K562 (cell line): ENCODE results near the gene ZNF438. TPM values are rescaled to one million over a fixed set of nuclear protein-coding genes. Genes with fewer than 3 reads are reported as not detected.

Experiments
- ATAC-seq: fragments of 200-7000 bp; cut with Tn5 transposase; 3 replicates; pipeline ENCODE4 v1.9.1; 2020; ENCODE audit warnings: moderate library complexity
- BruUV-seq: library from RNA; stranded (reverse); fragments of 400-500 nt; replicated peaks from 2 replicates; lab custom pipeline; 2021; lab: Mats Ljungman, UMichigan
- CTCF ChIA-PET: fragments of 300-600 bp; formaldehyde crosslinking; extraction: SDS; loops from one replicate; lab custom pipeline; 2021; ENCODE audit warnings: low intra/inter-chr PET ratio; lab: Yijun Ruan, JAX
- POLR2A ChIA-PET: fragments of 300-600, 350-650 bp; sonication (Branson Sonifier 250); formaldehyde crosslinking; extraction: SDS; loops from one replicate; lab custom pipeline; 2021; ENCODE audit warnings: antibody characterized with exemption, inconsistent platforms; lab: Yijun Ruan, JAX
- DNase-seq, 4 experiments: peaks; one replicate each; pipeline versions ENCODE4 v3.0.0 to v3.0.0-alpha.2; 2011 to 2018; ENCODE audit warnings: low spot score in 3 of 4, mixed read lengths in 3 of 4; ENCODE audit errors: extremely low read depth in 1 of 4
- FAIRE-seq: peaks from 2 replicates; lab custom pipeline; 2011; peaks lifted over from hg19 to GRCh38; lab: Jason Lieb, UNC
- H2AFZ ChIP-seq: 2 replicates; pipeline ENCODE4 v1.6.0; 2011; ENCODE audit warnings: low read depth, low read length, control low read depth, inconsistent platforms
- H3K27ac ChIP-seq: fragments of 200-600 bp; 3 replicates; pipeline ENCODE4 v1.8.0; 2011; ENCODE audit warnings: low read depth, mild to moderate bottlenecking, control low read depth, inconsistent platforms, low read length, moderate library complexity, mixed read lengths; ENCODE audit errors: extremely low read depth
- H3K27me3 ChIP-seq, 2 experiments: fragments of 300-600 bp in 1 of 2; 2 replicates in 1 of 2; 3 replicates in 1 of 2; pipeline versions ENCODE4 v1.6.0 to v1.8.0; 2011; ENCODE audit warnings: inconsistent platforms in 2 of 2, low read length in 2 of 2, mild to moderate bottlenecking in 1 of 2, mixed read lengths in 1 of 2, moderate library complexity in 1 of 2; ENCODE audit not compliant: control insufficient read depth in 2 of 2, insufficient read depth in 2 of 2
- H3K36me3 ChIP-seq: fragments of 300-600 bp; 3 replicates; pipeline ENCODE4 v1.8.0; 2011; ENCODE audit warnings: mild to moderate bottlenecking, low read length, inconsistent platforms; ENCODE audit not compliant: control insufficient read depth, insufficient read depth
- H3K4me1 ChIP-seq, 2 experiments: fragments of 200-600 bp in 1 of 2; replicated peaks in 1 of 2; 2 replicates in 1 of 2; 3 replicates in 1 of 2; pipeline versions ENCODE4 v1.5.1 to v1.8.0; 2011; ENCODE audit warnings: inconsistent platforms in 2 of 2, low read length in 2 of 2, mild to moderate bottlenecking in 1 of 2, mixed read lengths in 1 of 2, moderate library complexity in 1 of 2; ENCODE audit not compliant: control insufficient read depth in 2 of 2, insufficient read depth in 2 of 2
- H3K4me2 ChIP-seq: 2 replicates; pipeline ENCODE4 v1.6.1; 2011; ENCODE audit warnings: low read length, control low read depth, inconsistent platforms, mixed read lengths; ENCODE audit not compliant: insufficient read depth
- H3K4me3 ChIP-seq: fragments of 200-600 bp; sonication (generic), shearing (Covaris generic); 2 replicates; pipeline ENCODE4 v1.5.1; 2016; ENCODE audit warnings: control low read depth, inconsistent platforms
- H3K79me2 ChIP-seq: fragments of 200-600 bp; 3 replicates; pipeline ENCODE4 v1.8.0; 2011; ENCODE audit warnings: low read length, inconsistent platforms; ENCODE audit not compliant: control insufficient read depth, insufficient read depth
- H3K9ac ChIP-seq, 2 experiments: 2 replicates each; pipeline versions ENCODE4 v1.6.0 to v1.6.1; 2011; ENCODE audit warnings: low read depth in 2 of 2, low read length in 2 of 2, control low read depth in 1 of 2, inconsistent platforms in 1 of 2, mild to moderate bottlenecking in 1 of 2, mixed read lengths in 1 of 2; ENCODE audit not compliant: insufficient read depth in 1 of 2
- H3K9me1 ChIP-seq: one replicate; pipeline ENCODE4 v1.6.0; 2011; ENCODE audit warnings: inconsistent platforms, mild to moderate bottlenecking, low read length, moderate library complexity; ENCODE audit not compliant: control insufficient read depth, insufficient read depth
- H3K9me3 ChIP-seq: replicated peaks from 2 replicates; pipeline ENCODE4 v1.5.1; 2011; ENCODE audit warnings: low read depth, low read length, inconsistent platforms; ENCODE audit not compliant: control insufficient read depth, insufficient read depth
- H4K20me1 ChIP-seq: replicated peaks from 2 replicates; pipeline ENCODE4 v1.6.1; 2011; ENCODE audit warnings: low read length, inconsistent platforms, mixed read lengths; ENCODE audit not compliant: control insufficient read depth, insufficient read depth
- CREM ChIP-seq: IDR thresholded peaks from 2 replicates; pipeline ENCODE4 v1.6.1; 2014; ENCODE audit warnings: antibody characterized with exemption, low read depth
- IFI16 ChIP-seq: fragments of 250-450 bp; sonication (Bioruptor Pico); IDR thresholded peaks from 2 replicates; pipeline ENCODE4 v2.1.2; 2022; ENCODE audit warnings: mild to moderate bottlenecking, inconsistent platforms
- POU5F1 ChIP-seq: fragments of 150-350 bp; IDR thresholded peaks from 2 replicates; pipeline ENCODE4 v1.6.1; 2014; ENCODE audit warnings: borderline replicate concordance, low read length, low read depth, mild to moderate bottlenecking; ENCODE audit not compliant: partially characterized antibody
- RBBP5 ChIP-seq: fragments of 200-600 bp; sonication (generic); IDR thresholded peaks from 2 replicates; pipeline ENCODE4 v1.6.1; 2012; ENCODE audit warnings: borderline replicate concordance, mild to moderate bottlenecking, low read length, control low read depth, inconsistent platforms; ENCODE audit not compliant: insufficient read depth, poor library complexity, severe bottlenecking
- TAF7 ChIP-seq: fragments of 450-650 bp; IDR thresholded peaks from 2 replicates; pipeline ENCODE4 v1.6.1; 2016; ENCODE audit warnings: missing genetic modification characterization, missing compliant biosample characterization
- THRA ChIP-seq: fragments of 450-650 bp; IDR thresholded peaks from 2 replicates; pipeline ENCODE4 v1.6.1; 2017; ENCODE audit warnings: mild to moderate bottlenecking, moderate library complexity
- TRIM24 ChIP-seq, 2 experiments: fragments of 450-650 bp; IDR thresholded peaks; 2 replicates each; pipeline ENCODE4 v1.6.1; 2016
- WGBS: fragments of 100-300 bp; shearing (Covaris generic); methylation state at CpG from one replicate; pipeline ENCODE4 v1.1.6; 2016; ENCODE audit warnings: low coverage, mixed read lengths; ENCODE audit not compliant: insufficient coverage; ENCODE audit errors: missing lambda C conversion rate; 5-methylcytosine and 5-hydroxymethylcytosine counted together
- in situ Hi-C: fragments of 300-500 bp; cut with MboI; formaldehyde crosslinking; loops from 4 replicates; pipeline ENCODE4 v1.15.0; 2018; ENCODE audit warnings: inconsistent platforms, mixed read lengths
- intact Hi-C: fragments of 100-400 bp; cut with micrococcal nuclease; formaldehyde crosslinking; loops from 2 replicates; pipeline ENCODE4 v1.14.2; 2022
- polyA plus RNA-seq, 8 experiments: library from polyadenylated mRNA; depleted of rRNA in 4 of 8; stranded (reverse) in 5 of 8; unstranded in 3 of 8; fragments of >200 nt; fragmentation: Nextera tagmentation in 2 of 8; fragmentation: Illumina TruSeq in 1 of 8; extraction: Ambion mirVana in 2 of 8; extraction: Trizol in 1 of 8; gene quantifications; 2 replicates each; pipeline versions ENCODE4 v1.2.1 to v1.2.3, GENCODE V29; 2011 to 2014; ENCODE audit warnings: inconsistent platforms in 1 of 8, missing spikeins in 1 of 8
- total RNA-seq, 7 experiments: library from RNA; depleted of rRNA in 6 of 7; stranded (reverse); fragments of >200 nt in 6 of 7; fragmentation: Illumina TruSeq in 2 of 7; extraction: Trizol in 2 of 7; gene quantifications; 2 replicates each; pipeline versions ENCODE4 v1.2.1 to v1.2.3, GENCODE V29; 2011 to 2021; ENCODE audit warnings: low replicate concordance in 1 of 7

ZNF438 gene
- total and polyA plus RNA-seq, 9 of the 15 experiments (the other 6 are each of a cell fraction or from before 2014, with no cell fraction given): 0.45 to 1.5 (median 0.91) TPM

- TF ChIP-seq THRA (no peak), TAF7 (tag) (no peak), IFI16 (CRISPR knock-in tag) (no peak), CREM (no peak), RBBP5 (no peak)
These were observed 57.9 kb downstream of the ZNF438 start (continued) for GRCh38 chr10:30973737-30974136.

GRCh38 chr10:30970760-30971460 is 60.8 kb downstream of the ZNF438 start:
- no peak for TF ChIP-seq TRIM24 (IDR thresholded peaks at IDR 0.05)
- no peak for TF ChIP-seq POU5F1
- ChIA-PET CTCF (interaction anchor here (0.7 kb wide), 1 partner anchor 359 kb away, joined by 3 read pairs; no protein-coding TSS in a partner anchor), POLR2A (no interaction called here)
- in situ Hi-C loops (no loop called here), intact Hi-C loops (no loop called here)
- Histone ChIP-seq H3K9me1 (no peaks in the 10 kb centered on the region), H3K9ac (no peak overlapping the region), H3K4me3 (no peak overlapping the region), H3K36me3 (no peaks in the 10 kb centered on the region), H3K27me3 (no peaks in the 10 kb centered on the region; a peak in 2 of 5 replicates), H2AFZ (no peak overlapping the region), H3K4me2 (no peak overlapping the region), H3K27ac (no peak overlapping the region), H4K20me1 (no peaks in the 10 kb centered on the region), H3K79me2 (no peaks in the 10 kb centered on the region), H3K9me3 (no peaks in the 10 kb centered on the region), H3K4me1 (no peaks in the 10 kb centered on the region)
- ATAC-seq: no peak
- no peak for FAIRE-seq
- no peak for DNase-seq
- 1% methylated on average over 4 of the region's 4 CpGs for WGBS
- no TSS peak for BruUV-seq
